ENCODE results near the gene ATP13A4.

- TF ChIP-seq CTCF (IDR thresholded peaks at IDR 0.05; ENCODE audit: low read depth, low read length, poor library complexity, severe bottlenecking), result no peak
- TF ChIP-seq EZH2phosphoT487 (IDR thresholded peaks at IDR 0.05; ENCODE audit: borderline replicate concordance, low read length), result no peak
These were observed 39.0 kb upstream of the ATP13A4 start for GRCh38 chr3:193593668-193594030.
